HG03139 (cell line): ENCODE results near the gene TOP1.

Experiments
- ATAC-seq: cut with Tn5 transposase; IDR thresholded peaks from one replicate; pipeline ENCODE4 v1.9.1; 2021; ENCODE audit not compliant: unreplicated experiment

Gene TOP1

DNA sequence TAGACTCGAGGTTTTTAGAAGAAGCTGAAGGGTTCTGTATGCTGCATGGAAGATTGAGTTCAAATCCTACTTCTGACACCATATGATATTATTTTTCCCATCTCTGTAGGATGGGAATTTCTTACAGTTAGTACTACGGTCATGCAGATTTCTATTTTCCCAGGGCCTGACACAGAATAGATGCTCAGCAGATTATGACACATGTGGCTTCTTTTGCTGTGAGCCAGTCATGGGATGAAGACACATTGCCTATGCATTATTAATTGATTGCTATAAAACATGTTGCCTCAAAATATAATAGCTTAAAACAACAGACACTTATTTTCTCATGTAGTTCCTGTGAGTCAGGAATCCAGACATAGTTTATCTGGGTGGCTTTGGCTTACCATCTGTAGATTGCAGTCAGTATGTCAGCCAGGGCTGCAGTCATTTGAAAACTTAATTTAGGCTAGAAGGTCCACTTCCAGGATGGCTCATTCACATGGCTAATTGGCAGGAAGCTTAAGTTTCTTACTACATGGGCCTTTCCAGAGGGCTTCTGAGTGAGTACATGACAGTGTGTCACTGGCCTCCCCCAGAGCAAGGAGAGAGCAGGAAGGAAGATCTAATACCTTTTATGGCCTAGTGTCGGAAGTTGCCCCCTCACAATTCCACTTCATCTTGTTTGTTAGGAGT is 29.5 kb downstream of the TOP1 start:
- ATAC-seq: no peak

DNA sequence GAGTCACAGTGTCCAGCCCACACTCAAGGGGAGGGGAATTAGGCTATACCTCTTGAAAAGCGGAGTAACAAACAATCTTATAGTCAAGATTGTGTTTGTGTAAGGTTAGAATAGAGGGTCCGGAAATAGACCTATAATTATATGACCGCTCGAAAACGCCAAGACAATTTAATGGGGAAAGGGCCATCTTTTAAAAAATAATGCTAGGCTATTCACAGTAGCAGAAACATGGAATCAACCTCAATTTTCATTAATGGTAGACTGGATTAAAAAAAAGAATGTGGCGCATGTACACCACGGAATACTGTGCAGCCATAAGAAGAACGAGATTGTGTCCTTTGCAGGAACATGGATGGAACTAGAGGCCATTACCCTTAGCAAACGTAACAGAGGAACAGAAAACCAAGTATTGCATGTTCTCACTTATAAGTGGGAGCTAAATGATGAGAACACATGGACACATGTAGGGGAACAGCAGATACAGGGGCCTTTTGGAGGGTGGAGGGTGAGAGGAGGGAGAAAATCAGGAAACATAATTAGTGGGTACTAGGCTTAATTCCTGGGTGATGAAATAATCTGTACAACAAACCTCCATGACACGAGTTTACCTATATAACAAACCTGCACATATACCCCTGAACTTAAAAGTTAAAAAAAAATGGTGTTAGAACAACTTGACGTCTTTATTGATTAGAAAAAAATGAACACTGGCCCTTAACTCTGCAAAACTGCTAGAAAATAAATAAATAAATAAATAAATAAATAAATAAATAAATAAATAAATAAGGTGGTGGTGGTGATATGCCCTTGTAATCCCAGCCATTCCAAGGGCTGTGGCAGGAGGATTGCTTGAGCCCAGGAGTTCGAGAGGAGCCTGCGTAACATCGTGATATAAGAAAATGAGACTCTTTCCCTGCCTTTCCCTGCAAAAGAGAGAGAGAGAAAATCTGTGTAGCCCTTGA is 30.3 kb downstream of the TOP1 start:
- no peak for ATAC-seq

DNA sequence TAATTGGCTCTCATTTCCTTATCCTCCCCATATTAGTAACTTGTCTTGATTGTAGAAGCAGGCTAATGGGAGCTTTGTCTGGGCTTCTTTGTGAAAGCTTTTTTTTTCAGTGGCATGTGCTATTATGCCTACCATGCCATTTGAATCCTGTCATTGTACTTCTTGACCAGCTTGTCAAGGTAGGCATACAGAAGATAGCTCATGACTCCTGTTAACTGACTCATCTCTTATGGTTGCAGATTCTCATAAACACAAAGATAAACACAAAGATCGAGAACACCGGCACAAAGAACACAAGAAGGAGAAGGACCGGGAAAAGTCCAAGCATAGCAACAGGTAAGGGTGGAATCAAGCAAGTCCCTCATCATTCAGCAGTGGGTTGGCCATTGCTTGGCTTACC is 32.5 kb downstream of the TOP1 start:
- no peak for ATAC-seq

DNA sequence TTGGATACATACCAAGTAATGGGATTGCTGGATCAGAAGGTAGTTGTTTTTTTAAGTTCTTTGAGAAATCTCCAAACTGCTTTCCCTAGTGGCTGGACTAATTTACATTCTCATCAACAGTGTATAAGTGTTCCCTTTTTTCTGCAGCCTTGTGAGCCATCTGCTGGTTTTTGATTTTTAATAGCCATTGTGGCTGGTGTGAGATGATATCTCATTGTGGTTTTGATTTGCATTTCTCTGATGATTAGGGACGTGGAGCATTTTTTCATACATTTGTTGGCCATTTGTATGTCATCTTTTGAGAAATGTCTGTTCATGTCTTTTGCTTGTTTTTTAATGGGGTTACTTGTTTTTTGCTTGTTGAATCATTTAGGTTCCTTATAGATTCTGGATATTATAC is 34.8 kb downstream of the TOP1 start:
- ATAC-seq: no peak

DNA sequence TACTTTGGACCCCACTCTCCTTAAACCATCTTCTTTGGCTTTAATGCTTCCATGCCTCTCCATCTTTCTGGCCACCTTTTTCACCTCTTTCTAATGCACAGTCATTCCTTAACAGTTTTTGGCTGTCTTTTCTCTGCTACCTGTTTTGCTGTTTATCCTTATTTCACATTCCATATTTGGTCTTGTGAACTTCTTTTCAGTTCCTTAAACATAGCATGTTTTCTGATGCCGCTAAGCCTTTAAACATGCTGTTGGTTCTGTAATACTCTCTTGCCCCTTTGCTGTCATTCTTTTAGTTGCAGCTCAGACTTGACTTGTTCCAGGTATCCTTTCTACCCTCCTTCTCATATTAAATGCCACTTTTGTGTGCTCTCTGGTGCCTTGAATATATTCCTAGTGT is 35.8 kb downstream of the TOP1 start:
- peak; percentile 64 for ATAC-seq

DNA sequence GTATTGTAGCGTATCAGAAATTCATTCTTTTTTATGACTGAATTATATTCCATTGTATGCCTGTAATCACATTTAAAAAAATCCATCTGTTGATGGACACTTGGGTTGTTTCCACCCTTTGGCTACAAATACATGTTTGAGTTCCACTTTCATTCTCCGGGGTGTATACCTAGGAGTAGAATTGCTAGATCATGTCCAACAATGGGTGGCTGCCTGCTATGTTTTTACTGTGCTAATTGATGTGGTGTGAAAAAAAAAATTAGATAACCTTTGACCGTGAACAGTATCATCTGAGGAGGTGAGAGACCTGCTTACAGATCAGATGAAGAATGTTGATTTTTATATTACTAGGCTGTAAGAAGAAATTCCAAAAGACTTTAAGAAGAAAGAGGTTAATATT is 37.1 kb downstream of the TOP1 start:
- no peak for ATAC-seq

DNA sequence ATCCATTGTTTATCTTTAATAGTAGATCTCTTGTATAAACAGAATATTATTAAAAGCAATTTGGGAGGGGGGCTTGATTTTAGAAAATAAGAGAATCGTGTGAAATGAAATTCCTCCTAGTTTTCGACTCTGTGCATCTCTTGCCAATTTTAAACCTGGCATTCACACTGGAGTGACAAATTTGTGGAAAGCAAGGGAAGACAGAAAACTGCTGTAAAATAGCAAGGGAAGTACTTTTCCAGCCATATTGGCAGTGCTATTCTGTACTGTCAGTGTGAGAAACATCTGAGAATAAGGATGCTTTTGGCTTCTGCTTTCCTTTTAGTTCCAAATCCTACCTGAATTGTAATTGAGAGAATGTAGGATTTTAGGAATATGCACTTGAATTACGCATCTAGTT is 40.2 kb downstream of the TOP1 start:
- ATAC-seq: no peak

DNA sequence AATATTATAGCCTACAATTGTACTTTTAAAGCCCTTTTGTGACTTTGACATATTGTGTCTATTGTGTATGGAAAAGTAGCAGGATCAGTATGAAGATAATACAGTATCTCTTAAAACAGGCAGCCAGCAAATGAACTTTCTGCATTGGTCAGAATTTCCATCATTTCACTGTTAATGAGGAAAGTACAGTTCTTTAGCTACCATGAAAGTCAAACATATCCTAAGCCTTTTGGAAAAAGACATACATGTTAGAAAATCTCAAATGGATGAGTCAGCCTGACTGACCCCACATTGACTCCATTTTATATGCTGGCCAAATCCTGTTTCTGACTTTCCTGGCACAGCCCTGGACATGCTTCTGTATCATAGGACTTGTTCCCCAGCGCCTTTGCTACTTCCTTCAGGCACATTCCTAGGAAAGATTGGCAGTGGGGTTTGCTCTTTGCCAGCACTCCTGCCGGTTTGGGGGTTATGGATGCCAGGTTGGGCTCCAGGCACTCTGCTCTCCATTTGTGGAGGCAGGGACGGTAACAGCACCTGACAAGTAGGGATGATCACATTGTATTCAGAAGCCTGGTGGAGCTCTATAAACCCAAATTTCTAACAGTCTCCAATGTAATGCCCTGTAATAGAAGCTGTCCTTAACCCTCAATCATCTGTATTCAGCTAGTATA is 43.7 kb downstream of the TOP1 start:
- ATAC-seq: no peak

DNA sequence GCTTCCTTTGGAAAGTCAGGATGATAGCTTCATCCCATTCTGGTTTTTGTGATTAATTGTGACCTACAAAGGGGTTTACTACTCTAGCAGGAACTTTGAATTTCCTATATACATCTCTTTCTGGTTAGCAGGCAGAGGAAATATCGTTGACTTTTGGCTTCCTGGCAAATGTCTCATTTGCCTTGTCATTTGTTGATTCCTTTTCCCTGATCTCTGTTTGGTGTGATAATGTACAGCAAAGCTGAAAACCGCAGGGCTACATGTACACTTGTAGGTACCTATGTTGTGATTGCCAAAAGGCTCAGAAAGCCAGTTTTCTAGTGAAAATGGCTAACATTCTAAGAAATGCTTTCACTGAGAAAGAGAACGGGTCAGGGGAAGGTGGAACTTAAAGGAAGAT is 44.3 kb downstream of the TOP1 start:
- no peak for ATAC-seq

DNA sequence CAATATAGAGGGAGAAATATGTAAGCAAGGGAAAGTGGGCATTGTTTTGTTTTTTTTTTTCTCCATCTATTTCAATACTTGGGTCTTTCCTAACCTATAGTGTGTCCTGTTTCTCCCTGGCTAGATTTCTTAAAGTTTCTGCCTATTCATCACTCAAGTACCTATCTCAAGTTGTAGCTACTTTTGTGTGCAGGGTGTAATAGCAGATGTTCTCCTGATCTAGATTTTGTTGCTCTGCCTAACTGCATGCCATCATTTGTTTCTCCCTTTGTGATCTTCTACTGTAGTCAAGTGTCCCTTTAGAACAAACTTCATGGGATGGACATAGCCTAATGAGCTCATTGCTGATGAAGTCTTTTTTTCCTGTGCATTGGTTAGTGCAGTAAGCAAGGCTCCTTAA is 45.8 kb downstream of the TOP1 start:
- no peak for ATAC-seq

DNA sequence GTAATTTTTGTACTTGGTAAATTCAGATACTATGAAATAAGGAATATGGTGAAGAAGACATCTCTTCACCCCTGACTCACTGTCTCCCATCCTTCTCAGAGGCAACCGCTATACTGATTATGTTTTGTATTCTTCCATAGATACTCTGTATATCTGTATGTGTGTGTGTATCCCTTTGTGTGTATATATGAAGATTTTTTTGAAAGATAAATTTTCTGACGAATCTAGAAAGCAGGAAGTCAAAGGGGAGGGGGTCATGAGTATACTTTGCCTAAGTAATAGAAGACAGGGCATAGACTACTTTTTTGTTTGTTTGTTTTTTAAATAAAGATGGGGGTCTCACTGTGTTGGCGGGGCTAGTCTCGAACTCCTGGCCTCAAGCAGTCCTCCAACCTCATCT is 48.2 kb downstream of the TOP1 start:
- no peak for ATAC-seq

DNA sequence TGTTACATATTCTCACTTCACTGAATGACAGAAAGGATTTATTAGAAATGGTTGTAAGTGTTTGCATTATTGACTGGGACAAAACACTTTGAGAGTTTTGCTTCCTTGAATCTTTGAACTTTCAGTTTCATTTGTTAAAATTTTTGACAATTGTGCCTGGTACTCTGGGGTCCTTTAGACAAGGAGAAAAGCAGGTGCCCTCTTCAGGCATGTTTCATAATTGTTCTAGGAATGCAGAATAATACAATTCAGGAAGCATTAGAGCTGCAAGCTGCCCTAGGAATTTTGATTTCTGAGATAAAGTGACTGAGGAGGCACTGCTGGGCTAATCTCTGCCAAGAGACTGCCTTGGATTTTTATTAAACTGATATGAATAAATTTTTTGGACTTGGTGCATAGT is 49.7 kb downstream of the TOP1 start:
- no peak for ATAC-seq

DNA sequence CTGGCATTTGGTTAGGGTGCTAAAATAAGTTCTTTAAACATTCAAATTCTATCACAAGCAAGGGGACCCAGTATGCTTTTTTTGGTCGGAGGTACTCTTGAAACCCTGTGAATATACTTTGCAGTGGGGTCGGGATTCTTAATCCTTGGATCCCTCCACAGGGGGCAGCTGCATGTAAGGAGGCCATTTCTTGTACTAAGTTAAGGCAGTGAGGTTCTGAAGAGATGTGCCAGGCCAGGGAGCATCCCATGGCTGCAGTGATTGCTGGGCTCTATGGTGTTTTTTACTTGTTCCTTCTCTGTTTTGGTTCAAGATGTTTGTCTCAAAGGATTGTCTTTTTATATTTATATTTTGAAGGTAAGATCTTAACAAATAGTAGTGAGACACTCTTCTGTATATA is 50.4 kb downstream of the TOP1 start:
- ATAC-seq: no peak

DNA sequence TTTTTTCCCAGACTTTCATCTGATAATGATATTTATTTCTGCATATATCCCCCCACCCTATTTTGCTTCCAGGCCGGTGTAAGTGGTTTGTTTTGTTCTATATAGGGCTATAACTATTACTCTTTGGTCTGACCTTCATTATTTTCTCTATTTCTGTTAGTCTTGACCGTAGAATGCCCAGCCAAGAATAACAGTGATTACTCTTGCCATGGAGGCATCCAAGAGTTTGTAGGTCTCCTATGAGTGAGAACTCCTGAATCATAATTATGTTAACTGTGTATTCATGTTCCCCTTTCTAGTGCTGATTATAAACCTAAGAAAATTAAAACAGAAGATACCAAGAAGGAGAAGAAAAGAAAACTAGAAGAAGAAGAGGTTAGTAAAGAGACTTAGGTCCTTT is 52.2 kb downstream of the TOP1 start:
- no peak for ATAC-seq

DNA sequence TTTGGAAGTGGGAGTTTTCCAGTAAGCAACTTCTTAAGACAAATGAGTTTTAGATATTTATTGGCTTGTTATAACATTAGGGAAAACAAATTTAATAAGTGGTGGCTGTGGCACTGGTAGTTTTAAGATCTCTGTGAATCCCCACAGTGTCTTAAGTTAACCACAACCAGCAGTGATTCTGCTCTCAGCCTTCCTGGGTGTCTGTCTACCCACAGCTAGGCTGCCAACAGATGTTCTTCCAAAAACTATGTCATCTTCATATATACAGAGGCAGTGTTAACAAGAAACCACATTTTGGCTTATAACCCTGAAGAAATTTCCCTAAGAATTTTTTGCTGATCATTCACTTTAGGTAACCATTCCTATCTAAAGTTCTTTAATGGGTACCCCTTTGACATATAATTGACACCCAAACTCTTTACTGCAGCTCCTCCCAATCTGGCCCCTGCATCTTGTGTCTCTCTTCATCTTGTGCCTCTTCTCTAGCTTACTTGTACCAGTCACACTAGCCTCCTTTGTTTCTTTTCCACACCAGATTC is 52.7 kb downstream of the TOP1 start:
- no peak for ATAC-seq

DNA sequence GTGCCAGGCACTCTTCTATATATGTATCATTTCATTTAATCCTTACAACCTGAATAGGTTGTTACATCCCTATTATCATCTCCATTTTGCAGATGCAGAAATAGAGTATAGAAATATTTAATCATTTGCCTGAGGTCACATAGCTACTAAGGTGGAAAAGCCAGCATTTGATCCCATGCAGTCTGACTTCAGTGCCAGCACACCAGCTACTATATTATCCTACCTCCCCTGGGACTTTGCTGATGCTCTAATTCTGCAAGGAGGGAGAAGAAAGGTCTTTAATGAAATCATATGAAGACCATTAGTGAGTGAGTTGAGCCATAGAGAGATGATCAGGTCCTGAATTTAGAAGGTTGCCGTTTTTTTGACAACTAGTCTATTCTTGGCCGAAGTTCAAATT is 53.7 kb downstream of the TOP1 start:
- ATAC-seq: no peak

DNA sequence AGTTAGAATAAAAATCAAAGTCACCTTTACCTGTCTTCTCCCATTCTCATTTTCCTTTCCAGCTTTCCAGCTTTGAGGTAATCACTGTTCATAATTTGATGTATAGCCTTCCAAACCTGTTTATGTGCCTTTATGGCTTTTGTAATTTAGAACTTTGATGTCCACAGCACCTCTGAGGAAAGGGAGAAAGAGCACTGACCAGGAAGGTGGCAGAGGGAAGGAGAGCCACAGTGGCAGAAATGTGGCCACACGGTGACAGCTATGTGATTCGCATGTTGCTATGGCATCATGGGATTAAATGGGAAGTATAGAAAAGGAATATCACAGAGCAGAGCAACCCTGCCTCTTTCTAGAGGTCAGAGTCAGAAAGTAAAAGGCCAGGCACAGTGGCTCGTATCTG is 57.0 kb downstream of the TOP1 start:
- ATAC-seq: no peak

DNA sequence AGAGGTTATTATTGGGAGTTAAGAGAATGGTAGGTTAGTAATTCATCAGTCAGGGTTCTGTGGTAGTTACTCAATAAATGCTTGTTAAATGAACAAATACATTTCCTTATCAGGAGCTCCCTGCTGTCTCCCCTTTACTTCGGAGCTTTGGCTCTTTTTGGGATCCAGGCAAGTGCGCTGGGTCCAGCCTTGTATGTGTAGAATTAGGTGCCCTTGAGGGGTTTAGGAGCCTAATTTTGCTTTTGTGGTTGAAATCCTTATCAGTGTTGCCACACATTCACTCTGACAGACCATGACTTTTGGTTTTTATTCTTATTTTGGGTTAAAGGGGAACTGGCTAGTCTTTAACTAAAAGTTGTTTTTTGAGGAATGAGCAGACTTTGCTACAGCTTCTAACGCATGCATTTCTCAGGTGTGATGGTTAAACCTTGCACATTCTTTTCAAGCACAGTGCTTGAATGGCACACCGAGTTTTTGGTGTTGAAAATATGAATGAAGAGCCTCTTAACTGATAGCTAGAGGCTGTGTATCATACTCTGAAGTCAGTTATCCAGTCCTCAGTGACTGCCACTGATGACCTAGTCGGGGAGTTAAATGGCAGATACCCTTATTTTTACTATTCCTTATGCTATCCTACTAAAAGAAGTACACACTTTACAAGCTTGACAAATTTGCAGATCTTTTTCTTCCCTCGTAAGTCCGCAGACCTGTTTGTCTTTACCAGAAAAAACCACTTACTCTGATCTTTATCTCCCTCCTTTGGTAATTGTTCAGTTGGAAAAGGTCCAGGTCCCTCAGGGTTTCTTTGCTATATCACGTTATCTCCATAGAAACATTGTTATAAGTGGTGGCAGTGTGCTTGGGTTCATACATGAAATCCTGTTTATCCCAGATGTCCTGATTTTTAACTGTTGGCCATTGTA is 58.0 kb downstream of the TOP1 start:
- no peak for ATAC-seq

DNA sequence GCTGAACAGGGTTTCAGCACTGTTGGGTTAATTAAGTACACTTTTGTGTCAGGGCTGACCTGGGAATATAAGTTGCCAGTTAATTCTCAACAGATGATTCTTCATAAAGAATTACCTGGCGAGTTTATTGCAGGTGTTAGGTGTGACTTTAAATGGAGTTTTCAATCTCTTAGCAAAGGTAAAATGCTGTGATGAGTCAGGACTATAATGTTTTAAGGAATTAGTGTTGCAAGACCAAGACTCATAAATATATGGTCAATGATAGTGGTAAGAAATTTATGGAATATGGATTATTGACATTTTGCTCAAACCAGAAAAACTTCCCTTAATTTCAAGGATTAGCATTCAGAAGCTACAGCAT is 58.7 kb downstream of the TOP1 start:
- ATAC-seq: no peak

DNA sequence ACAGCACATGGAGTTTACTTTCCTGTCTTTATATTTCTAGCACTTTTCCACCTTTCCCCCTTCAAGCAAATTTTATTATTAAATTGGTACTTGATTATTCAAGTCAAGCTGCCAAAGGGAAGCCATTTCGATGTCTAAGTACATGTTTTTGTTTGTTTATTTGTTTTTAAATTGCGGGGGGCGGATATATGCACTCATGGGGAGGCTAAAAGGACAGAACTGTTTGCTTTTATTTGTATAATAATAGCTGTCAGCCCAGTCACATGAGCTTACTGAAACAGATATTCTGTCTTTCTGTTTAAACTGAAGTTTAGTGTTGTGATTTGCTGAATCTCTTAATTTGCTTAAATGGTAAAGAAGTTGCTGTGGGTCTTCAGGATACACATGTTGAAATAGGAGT is 59.2 kb downstream of the TOP1 start:
- ATAC-seq: no peak

DNA sequence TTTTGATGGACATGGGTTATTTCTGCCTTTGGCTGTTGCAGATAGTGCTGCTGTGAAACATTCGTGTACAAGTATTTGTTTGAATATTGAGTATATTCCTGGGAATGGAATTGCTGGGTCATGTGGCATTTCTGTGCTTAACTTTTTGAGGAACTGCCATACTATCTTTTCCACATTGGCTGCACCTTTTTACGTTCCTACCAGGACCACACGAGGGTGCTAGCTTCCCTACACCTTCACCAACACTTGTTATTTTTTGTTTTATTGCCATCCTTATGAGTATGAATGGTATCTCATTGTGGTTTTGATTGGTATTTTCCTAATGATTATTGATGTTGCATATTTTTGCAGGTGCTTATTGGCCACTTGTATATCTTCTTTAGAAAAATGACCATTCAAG is 60.9 kb downstream of the TOP1 start:
- no peak for ATAC-seq
